Measurements from ENCODE around the gene NPHP4. TPM values are rescaled to one million over a fixed set of nuclear protein-coding genes. Genes with fewer than 3 reads are reported as not detected.
A peak's percentile ranks its signal among the peaks of the same experiment; 100 is the strongest.

The NPHP4 gene
- polyA plus RNA-seq, 3 donors = 0.39 to 13.7 (median 1.2) TPM

DNA sequence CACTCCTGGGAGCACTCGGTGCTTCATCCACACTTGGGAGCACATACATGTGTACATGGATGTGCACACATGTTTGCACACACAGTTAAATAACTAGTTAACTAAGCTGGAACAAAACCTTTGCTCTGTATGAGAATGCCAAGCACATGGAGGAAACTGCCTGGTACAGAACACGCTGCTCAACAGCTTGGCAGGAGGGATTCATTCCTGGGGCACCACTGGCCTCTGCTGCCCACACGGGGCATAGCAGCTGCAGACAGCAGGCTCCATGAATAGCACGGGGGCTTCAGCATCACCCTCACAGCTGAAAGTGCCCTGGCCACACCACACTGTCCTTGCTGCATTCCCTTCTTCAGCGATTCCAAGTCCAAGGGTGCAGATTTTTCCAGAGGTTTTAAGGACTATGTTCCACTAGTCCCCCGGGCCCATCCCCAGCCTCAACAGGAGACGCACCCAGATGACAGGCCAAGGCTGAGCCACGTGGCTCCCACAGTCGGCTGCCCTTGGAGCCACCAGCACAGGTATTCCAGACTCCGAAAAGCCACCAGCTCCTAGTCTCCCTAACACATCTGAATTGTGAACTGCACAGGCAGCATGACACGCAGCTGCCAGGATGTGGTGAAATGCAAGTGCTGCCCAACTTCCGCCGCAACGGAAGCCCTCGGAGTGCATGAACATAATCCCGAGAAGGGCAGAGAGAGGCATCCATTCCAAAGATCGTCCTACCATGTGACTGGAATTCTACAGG, 16.9 kb downstream of the NPHP4 start:
- Mint-ChIP-seq H3K4me1 (peaks cover 23% of the 10 kb centered on the region), H3K4me3 (peak overlapping the region; percentile 41 to 75), H3K27me3 (ENCODE audit: low read depth in 3 of 3) (peaks cover 0 to 2% (median 2%) of the 10 kb centered on the region in 3 donors), H3K27ac (peak overlapping the region in 4 of 7 donors; percentile 9 to 66 (median 18)), H3K36me3 (peaks cover 13 to 28% of the 10 kb centered on the region in 2 donors), H3K9me3 (peaks cover 0 to 2% (median 0%) of the 10 kb centered on the region in 7 donors)
- Histone ChIP-seq H3K36me3 (replicated peaks in 1 of 2; ENCODE audit: control insufficient read depth in 1 of 2, insufficient read depth in 2 of 2, low read length in 2 of 2) (peaks cover 0 to 7% of the 10 kb centered on the region in 2 donors), H3K4me2 (replicated peaks; ENCODE audit: extremely low read depth, low read length, poor library complexity, severe bottlenecking) (peak overlapping the region; percentile 31), H3K27me3 (ENCODE audit: control insufficient read depth in 2 of 2, insufficient read depth in 2 of 2, low read length in 2 of 2) (no peaks in the 10 kb centered on the region), H3K4me1 (ENCODE audit: control insufficient read depth in 1 of 2, insufficient read depth in 2 of 2, low read length in 2 of 2) (peaks cover 18 to 19% of the 10 kb centered on the region in 2 donors), H3K9ac (ENCODE audit: insufficient read depth, low read length, poor library complexity, severe bottlenecking) (no peak overlapping the region), H2AFZ (ENCODE audit: insufficient read depth, low read depth, low read length, poor library complexity, severe bottlenecking) (no peak overlapping the region), H3K9me3 (replicated peaks in 1 of 2; ENCODE audit: control insufficient read depth in 1 of 2, insufficient read depth in 1 of 2, low read length in 2 of 2) (no peaks in the 10 kb centered on the region), H3K4me3 (replicated peaks in 1 of 3; ENCODE audit: low read depth in 2 of 3, low read length in 3 of 3) (peak overlapping the region in 1 of 3 experiments; percentile 3), H4K20me1 (ENCODE audit: insufficient read depth, low read length) (no peaks in the 10 kb centered on the region), H3K79me2 (ENCODE audit: insufficient read depth, low read length) (no peaks in the 10 kb centered on the region), H3K27ac (ENCODE audit: low read depth in 1 of 2, low read length in 2 of 2) (no peak overlapping the region)
- intact Hi-C loops (cut with micrococcal nuclease) = loop anchor here (2.0 to 5.0 kb wide), 2 partner anchors 469 to 1323 kb away; partner anchors contain the start of gene AJAP1 (in 1 of the 2)
- WGBS (ENCODE audit: insufficient coverage) = 55% methylated on average over 16 of the region's 17 CpGs
- TF ChIP-seq, protein P1, sequence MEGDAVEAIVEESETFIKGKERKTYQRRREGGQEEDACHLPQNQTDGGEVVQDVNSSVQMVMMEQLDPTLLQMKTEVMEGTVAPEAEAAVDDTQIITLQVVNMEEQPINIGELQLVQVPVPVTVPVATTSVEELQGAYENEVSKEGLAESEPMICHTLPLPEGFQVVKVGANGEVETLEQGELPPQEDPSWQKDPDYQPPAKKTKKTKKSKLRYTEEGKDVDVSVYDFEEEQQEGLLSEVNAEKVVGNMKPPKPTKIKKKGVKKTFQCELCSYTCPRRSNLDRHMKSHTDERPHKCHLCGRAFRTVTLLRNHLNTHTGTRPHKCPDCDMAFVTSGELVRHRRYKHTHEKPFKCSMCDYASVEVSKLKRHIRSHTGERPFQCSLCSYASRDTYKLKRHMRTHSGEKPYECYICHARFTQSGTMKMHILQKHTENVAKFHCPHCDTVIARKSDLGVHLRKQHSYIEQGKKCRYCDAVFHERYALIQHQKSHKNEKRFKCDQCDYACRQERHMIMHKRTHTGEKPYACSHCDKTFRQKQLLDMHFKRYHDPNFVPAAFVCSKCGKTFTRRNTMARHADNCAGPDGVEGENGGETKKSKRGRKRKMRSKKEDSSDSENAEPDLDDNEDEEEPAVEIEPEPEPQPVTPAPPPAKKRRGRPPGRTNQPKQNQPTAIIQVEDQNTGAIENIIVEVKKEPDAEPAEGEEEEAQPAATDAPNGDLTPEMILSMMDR (IDR thresholded peaks at IDR 0.05) = peak; percentile 77
- peak in 2 of 3 donors; percentile 39 to 44 for DNase-seq

- intact Hi-C loops (cut with micrococcal nuclease) = loop anchor here (2.0 to 5.0 kb wide), 2 partner anchors 468 to 1322 kb away; partner anchors contain the start of gene AJAP1 (in 1 of the 2)
- peaks cover 14 to 31% of the 10 kb centered on the region in 2 donors for H3K36me3 Mint-ChIP-seq
- WGBS (ENCODE audit: insufficient coverage) = 80% methylated on average over 4 of the region's 8 CpGs
- no peaks in the 10 kb centered on the region for H3K79me2 ChIP-seq (ENCODE audit: insufficient read depth, low read length)
- peaks cover 0 to 2% (median 0%) of the 10 kb centered on the region in 7 donors for H3K9me3 Mint-ChIP-seq
- DNase-seq = no peak
- H3K4me3 ChIP-seq (replicated peaks in 1 of 3; ENCODE audit: low read depth in 2 of 3, low read length in 3 of 3) = no peak overlapping the region
- peaks cover 21% of the 10 kb centered on the region for H3K4me1 Mint-ChIP-seq
- no peak overlapping the region for H3K4me2 ChIP-seq (replicated peaks; ENCODE audit: extremely low read depth, low read length, poor library complexity, severe bottlenecking)
- no peaks in the 10 kb centered on the region for H4K20me1 ChIP-seq (ENCODE audit: insufficient read depth, low read length)
- H3K27ac ChIP-seq (ENCODE audit: low read depth in 1 of 2, low read length in 2 of 2) = no peak overlapping the region
- H3K9ac ChIP-seq (ENCODE audit: insufficient read depth, low read length, poor library complexity, severe bottlenecking) = no peak overlapping the region
- no peak overlapping the region for H2AFZ ChIP-seq (ENCODE audit: insufficient read depth, low read depth, low read length, poor library complexity, severe bottlenecking)
- H3K27me3 Mint-ChIP-seq (ENCODE audit: low read depth in 3 of 3) = peaks cover 0 to 2% (median 2%) of the 10 kb centered on the region in 3 donors
- no peaks in the 10 kb centered on the region for H3K9me3 ChIP-seq (replicated peaks in 1 of 2; ENCODE audit: control insufficient read depth in 1 of 2, insufficient read depth in 1 of 2, low read length in 2 of 2)
- H3K27ac Mint-ChIP-seq = no peak overlapping the region
- H3K36me3 ChIP-seq (replicated peaks in 1 of 2; ENCODE audit: control insufficient read depth in 1 of 2, insufficient read depth in 2 of 2, low read length in 2 of 2) = peaks cover 0 to 7% of the 10 kb centered on the region in 2 donors
- TF ChIP-seq, protein P1 (IDR thresholded peaks at IDR 0.05) = no peak
- H3K4me3 Mint-ChIP-seq = no peak overlapping the region
- peaks cover 18 to 19% of the 10 kb centered on the region in 2 donors for H3K4me1 ChIP-seq (ENCODE audit: control insufficient read depth in 1 of 2, insufficient read depth in 2 of 2, low read length in 2 of 2)
- H3K27me3 ChIP-seq (ENCODE audit: control insufficient read depth in 2 of 2, insufficient read depth in 2 of 2, low read length in 2 of 2) = no peaks in the 10 kb centered on the region
These were observed 17.6 kb downstream of the NPHP4 start for GRCh38 chr1:5974631-5975030.
